ENCODE results near the gene SFTPA1.
"Not testable (repeated sequence)": the region's sequence is repeated elsewhere in the genome, so short reads cannot be mapped to it uniquely, and the experiment has no call there.

Gene SFTPA1

DNA sequence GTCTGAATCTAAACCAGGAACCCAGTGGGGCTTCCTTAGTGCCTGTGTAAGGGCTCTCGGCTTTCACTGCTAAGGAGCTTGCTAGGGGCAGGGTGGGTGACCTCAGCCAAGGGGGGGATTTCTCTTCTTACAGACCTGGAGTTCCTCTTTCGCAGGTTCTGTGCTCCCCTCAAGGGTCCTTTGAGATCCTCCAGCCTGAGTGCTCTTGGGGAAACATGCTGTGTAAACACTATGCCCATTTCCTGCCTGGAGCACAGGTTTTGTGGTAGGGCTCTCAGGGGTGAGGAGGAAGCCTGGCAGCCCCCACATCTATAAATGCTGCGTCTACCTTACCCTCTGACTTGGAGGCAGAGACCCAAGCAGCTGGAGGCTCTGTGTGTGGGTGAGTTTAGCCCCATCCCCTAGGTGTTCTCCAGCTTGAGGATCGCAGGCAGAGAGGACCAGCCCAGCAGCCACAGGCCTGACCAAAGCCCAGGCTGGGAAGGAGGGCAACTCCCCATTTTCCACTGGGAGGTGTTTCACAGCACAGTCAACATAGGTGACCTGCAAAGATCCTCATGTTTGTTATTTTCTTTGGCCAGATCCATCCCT is at the start of gene SFTPA1:
SFTPA1 (plus strand) TSS at position 339 of the 591 bp plus-strand sequence. CDS start 887 bp downstream, outside the sequence.
- no peak for DNase-seq (ENCODE audit: low spot score in 2 of 2)

DNA sequence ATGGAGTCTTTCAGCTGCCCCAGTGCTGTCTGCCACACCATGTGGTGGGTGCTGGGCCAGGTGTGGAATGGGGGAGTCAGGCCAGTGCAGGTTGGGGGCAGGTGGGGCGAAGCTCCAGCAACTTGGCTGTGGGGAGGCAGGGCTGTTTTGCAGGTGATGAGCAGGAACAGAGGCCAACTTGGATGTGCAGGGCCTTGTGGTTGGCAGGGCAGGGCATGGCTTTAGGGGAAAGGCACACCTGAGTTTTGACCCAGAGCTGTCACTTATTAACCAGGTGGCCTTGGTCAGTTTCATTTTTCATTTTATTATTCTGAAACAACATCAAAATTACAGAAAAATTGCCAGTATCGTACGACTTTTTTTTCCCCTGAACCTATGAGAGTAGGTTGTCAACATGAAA is 49.5 kb upstream of the SFTPA1 start:
- Mint-ChIP-seq H3K36me3 (no peaks in the 10 kb centered on the region), H3K4me3 (no peak overlapping the region), H3K4me1 (peaks cover 9% of the 10 kb centered on the region), H3K9me3 (no peaks in the 10 kb centered on the region), H3K27ac (no peak overlapping the region), H3K27me3 (peaks cover 23% of the 10 kb centered on the region)
- no peak for ATAC-seq (ENCODE audit: low read depth)
- no peak for DNase-seq (ENCODE audit: low spot score in 2 of 2)

More for the DNA sequence above, at the start of gene SFTPA1:
- Mint-ChIP-seq H3K27ac (no peak within 1 kb of the TSS), H3K4me1 (no peaks in the 10 kb centered on the region), H3K9me3 (no peaks in the 10 kb centered on the region), H3K4me3 (no peak within 1 kb of the TSS), H3K36me3 (no peaks in the 10 kb centered on the region), H3K27me3 (peaks cover 5% of the 10 kb centered on the region)
- no peak for ATAC-seq (ENCODE audit: low read depth)

DNA sequence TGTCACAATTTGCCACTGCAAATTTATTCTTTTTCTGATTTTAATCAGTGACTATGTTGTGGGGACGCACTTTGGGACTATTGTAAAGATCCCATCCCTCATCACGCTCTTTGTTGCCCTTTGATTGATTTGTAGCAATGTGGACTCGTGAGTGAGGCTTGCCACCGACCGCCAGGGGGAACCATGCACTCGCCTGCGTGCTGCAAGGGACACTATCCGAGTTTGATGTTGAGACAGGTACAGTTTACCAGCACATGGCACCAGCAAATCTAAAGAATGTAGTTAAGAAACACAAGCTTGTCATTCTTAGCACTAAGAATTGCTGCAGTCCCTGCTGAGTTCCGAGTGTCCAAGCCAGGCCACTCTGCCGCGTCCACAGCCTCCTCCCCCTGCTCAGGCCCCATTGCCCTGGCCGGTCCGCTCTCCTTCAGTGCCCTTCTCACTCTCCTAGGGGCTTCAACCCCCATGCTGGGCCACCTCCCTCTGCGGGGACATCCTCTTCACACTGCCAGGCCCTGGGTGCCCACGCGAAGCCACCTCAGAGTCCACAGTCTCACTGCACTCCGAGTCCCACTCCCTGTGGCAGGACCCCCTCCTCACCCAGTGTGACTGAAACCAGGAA is 48.5 kb upstream of the SFTPA1 start:
- H3K4me1 Mint-ChIP-seq, result peaks cover 9% of the 10 kb centered on the region
- peaks cover 27% of the 10 kb centered on the region for H3K27me3 Mint-ChIP-seq

DNA sequence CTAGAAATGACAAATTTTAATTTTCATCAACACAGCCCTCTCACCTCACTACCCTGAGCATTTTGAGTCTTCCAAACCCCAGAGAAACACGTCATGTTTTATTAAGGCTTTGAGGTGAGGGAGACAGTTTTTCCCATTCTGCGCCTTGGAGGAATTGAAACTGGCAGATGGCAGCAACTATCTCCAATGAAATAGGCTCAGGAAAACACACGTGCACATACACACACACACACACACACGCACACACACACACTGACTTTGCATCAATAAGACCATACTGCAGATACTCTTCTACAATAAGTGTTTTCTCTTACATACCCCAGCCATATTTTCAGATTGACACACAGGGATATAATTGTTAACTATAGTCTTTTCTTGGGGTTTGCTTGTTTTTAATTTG is 47.3 kb upstream of the SFTPA1 start:
- Mint-ChIP-seq H3K9me3 (no peaks in the 10 kb centered on the region), H3K36me3 (no peaks in the 10 kb centered on the region), H3K4me1 (peaks cover 9% of the 10 kb centered on the region), H3K4me3 (no peak overlapping the region), H3K27ac (no peak overlapping the region), H3K27me3 (peaks cover 24% of the 10 kb centered on the region)
- DNase-seq (ENCODE audit: low spot score in 2 of 2), result no peak
- no peak for ATAC-seq (ENCODE audit: low read depth)

More for the DNA sequence above, 48.5 kb upstream of the SFTPA1 start:
- H3K9me3 Mint-ChIP-seq, result no peaks in the 10 kb centered on the region
- peak; percentile 25 to 48 for DNase-seq (ENCODE audit: low spot score in 2 of 2)
- H3K36me3 Mint-ChIP-seq, result no peaks in the 10 kb centered on the region
- peak; percentile 72 for ATAC-seq (ENCODE audit: low read depth)
- peak overlapping the region; percentile 49 for H3K4me3 Mint-ChIP-seq
- H3K27ac Mint-ChIP-seq, result no peak overlapping the region

DNA sequence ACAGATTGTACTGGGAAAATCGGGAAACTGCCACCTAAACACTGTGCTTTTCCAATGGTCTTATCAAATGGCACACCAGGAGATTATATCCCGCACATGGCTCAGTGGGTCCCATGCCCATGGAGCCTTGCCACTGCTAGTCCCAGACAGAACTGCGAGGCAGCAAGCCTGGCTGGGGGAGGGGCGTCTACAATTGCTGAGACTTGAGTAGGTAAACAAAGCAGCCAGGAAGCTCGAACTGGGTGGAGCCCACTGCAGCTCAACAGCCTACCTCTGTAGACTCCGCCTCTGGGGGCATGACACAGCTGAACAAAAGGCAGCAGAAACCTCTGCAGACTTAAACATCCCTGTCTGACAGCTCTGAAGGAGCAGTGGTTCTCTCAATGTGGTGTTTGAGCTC is 40.1 kb upstream of the SFTPA1 start:
- peaks cover 28% of the 10 kb centered on the region for H3K27me3 Mint-ChIP-seq
- not testable (repeated sequence) for H3K4me3 Mint-ChIP-seq; H3K27ac Mint-ChIP-seq; H3K4me1 Mint-ChIP-seq; DNase-seq (ENCODE audit: low spot score in 2 of 2); H3K9me3 Mint-ChIP-seq; H3K36me3 Mint-ChIP-seq; ATAC-seq (ENCODE audit: low read depth)

DNA sequence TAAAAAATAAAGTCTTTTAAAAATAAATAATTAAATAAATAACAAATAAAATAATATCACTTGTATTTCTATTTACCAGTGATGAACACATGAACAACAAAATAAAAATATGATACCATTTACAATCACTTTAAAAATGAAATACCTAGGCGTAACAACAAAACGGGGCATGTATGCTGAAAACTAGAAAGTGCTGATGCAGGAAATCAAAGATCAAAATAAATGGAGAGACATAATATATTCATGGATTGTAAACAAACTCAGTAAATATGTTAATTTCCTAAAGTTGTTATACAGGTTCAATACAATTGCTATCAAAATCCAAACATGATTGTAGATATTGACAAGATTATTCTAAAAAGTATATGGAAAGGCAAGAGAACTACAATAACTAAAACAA is 31.4 kb upstream of the SFTPA1 start:
- ATAC-seq (ENCODE audit: low read depth), result no peak
- peaks cover 6% of the 10 kb centered on the region for H3K9me3 Mint-ChIP-seq
- H3K36me3 Mint-ChIP-seq, result peaks cover 3% of the 10 kb centered on the region

DNA sequence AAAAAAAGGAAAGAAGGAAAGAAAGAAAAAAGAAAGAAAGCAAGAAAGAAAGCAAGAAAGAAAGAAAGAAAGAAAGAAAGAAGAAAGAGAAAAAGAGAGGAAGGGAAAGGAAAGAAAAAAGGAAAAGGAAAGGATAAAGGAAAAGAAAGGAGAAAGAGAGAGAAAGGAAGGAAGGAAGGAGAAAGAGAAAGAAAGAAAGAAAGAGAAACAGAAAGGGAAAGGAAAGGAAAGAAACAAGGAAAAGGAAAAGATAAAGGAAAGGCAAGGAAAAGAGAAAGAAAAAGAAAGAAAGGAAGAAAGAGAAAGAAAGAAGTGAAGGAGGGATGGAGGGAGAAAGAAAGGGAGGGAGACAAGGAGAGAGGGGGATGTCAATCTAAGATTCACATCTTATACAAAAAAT is 29.7 kb upstream of the SFTPA1 start:
- Mint-ChIP-seq H3K36me3 (peaks cover 3% of the 10 kb centered on the region), H3K27me3 (peaks cover 13% of the 10 kb centered on the region), H3K4me3 (no peak overlapping the region), H3K27ac (no peak overlapping the region), H3K9me3 (peaks cover 6% of the 10 kb centered on the region), H3K4me1 (peaks cover 2% of the 10 kb centered on the region)
- DNase-seq (ENCODE audit: low spot score in 2 of 2) (no peak), ATAC-seq (ENCODE audit: low read depth) (no peak)

More for the DNA sequence above, 31.4 kb upstream of the SFTPA1 start:
- Mint-ChIP-seq H3K4me3 (no peak overlapping the region), H3K4me1 (peaks cover 2% of the 10 kb centered on the region), H3K27me3 (peaks cover 8% of the 10 kb centered on the region), H3K27ac (no peak overlapping the region)
- DNase-seq (ENCODE audit: low spot score in 2 of 2), result no peak

DNA sequence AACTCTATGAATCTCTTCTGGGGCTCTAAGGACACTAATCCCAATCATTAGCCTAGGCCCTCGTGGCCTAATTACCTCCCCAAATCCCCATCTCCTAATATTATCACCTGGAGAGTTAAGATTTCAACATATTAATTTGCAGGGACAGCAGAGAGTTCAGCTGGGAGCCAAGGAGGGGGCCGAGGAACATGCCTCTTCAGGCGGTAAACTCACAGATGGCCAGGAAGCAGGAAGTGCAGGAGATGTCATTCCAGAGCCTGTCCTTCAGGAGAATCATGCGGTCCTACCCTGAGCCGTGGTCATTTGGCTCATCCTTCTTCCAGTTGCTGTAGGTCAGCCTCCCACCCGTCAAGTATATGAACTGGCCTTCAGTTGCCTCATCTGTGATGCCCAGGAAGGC is 28.6 kb upstream of the SFTPA1 start:
- DNase-seq (ENCODE audit: low spot score in 2 of 2) (no peak), ATAC-seq (ENCODE audit: low read depth) (no peak)
- H3K27me3 Mint-ChIP-seq, result peaks cover 16% of the 10 kb centered on the region
- no peak overlapping the region for H3K4me3 Mint-ChIP-seq
- H3K9me3 Mint-ChIP-seq, result peaks cover 6% of the 10 kb centered on the region
- no peak overlapping the region for H3K27ac Mint-ChIP-seq
- peaks cover 2% of the 10 kb centered on the region for H3K4me1 Mint-ChIP-seq
- H3K36me3 Mint-ChIP-seq, result peaks cover 3% of the 10 kb centered on the region

DNA sequence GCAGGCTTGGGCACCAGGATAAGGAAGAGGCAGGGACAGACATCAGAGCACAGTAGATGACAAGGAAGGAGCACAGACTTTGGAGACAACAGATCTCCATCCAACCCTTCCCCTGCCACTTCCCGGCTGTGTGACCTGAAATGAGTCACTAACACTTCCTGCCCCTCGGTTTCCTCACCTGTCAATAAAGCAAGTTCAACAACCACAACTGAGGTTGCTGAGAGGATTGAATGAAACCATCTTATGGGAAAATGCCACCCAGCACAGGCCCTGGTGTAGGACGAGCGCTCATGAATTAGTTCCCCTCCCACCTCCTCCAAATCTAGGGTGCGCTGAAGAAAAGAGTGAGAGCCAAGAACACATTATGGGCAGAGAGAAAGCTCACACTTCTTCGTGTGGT is 27.8 kb upstream of the SFTPA1 start:
- H3K4me1 Mint-ChIP-seq; H3K9me3 Mint-ChIP-seq; H3K4me3 Mint-ChIP-seq; H3K27ac Mint-ChIP-seq; ATAC-seq (ENCODE audit: low read depth); H3K36me3 Mint-ChIP-seq; DNase-seq (ENCODE audit: low spot score in 2 of 2): not testable (repeated sequence)
- H3K27me3 Mint-ChIP-seq, result peaks cover 16% of the 10 kb centered on the region

DNA sequence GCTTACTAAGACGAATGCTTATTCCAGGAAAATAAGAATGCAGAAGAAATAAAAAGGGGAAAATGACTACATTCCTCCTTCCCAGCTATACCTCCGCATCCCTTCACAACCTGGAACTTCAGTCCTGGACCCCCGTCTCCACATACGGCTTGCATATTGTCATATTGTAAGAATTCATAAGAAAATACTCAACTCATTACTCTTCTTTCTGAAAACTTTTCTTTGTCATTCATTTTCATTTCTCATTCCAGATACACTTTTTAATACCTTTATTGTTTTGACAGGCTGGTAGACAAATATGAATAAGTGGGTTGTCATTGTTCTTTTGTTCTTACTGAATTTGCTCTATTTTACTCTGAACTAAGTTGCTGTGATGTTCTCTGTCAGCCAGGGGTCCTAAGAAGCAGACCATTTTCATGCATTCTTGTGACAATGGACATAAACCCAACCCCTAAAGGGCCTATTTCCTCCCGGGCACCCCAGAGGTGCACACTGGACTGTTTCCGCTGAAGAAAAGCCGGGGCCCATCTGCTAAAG is 27.2 kb upstream of the SFTPA1 start:
- H3K36me3 Mint-ChIP-seq, result peaks cover 3% of the 10 kb centered on the region

DNA sequence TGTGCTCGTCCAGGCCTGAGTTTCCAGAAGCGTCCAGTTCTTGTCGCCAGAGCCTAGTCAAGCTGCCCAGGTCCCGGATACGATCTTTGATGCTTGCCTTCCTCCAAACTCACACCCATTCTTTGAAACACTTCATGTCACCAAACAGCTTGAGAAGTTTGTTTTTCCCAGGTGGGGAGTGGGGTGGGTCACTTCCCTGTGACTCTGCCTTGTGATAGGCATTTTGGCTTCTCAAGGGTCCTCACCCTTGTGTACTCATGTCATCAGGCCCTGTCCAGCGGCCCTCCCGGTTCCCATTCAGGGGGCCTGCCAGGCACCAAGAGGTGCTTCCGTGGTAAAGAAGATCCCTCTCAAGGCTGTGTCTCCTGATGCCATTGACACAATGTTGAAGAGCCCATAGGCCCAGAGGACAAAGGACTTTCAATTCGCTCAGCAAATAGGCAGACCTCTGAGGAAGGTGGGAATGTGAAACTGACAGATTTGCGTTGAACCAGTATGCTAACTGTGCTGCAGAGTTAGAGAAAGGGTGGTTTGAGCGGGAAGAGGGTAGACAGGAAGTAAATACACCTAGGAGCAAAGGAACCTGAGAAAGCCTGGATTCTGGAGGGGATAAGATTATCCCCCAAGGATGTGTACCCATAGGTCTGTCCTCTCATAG is 24.7 kb upstream of the SFTPA1 start:
- H3K36me3 Mint-ChIP-seq, result no peaks in the 10 kb centered on the region
- H3K27me3 Mint-ChIP-seq, result peaks cover 16% of the 10 kb centered on the region
- DNase-seq (ENCODE audit: low spot score in 2 of 2) (no peak), ATAC-seq (ENCODE audit: low read depth) (no peak)
- H3K9me3 Mint-ChIP-seq, result peaks cover 1% of the 10 kb centered on the region
- no peaks in the 10 kb centered on the region for H3K4me1 Mint-ChIP-seq
- H3K4me3 Mint-ChIP-seq, result no peak overlapping the region
- no peak overlapping the region for H3K27ac Mint-ChIP-seq

More for the DNA sequence above, 27.2 kb upstream of the SFTPA1 start:
- no peak overlapping the region for H3K27ac Mint-ChIP-seq
- H3K4me3 Mint-ChIP-seq, result no peak overlapping the region
- H3K4me1 Mint-ChIP-seq, result peaks cover 2% of the 10 kb centered on the region
- H3K27me3 Mint-ChIP-seq, result peaks cover 16% of the 10 kb centered on the region
- ATAC-seq (ENCODE audit: low read depth), result no peak
- H3K9me3 Mint-ChIP-seq, result peaks cover 6% of the 10 kb centered on the region
- no peak for DNase-seq (ENCODE audit: low spot score in 2 of 2)

DNA sequence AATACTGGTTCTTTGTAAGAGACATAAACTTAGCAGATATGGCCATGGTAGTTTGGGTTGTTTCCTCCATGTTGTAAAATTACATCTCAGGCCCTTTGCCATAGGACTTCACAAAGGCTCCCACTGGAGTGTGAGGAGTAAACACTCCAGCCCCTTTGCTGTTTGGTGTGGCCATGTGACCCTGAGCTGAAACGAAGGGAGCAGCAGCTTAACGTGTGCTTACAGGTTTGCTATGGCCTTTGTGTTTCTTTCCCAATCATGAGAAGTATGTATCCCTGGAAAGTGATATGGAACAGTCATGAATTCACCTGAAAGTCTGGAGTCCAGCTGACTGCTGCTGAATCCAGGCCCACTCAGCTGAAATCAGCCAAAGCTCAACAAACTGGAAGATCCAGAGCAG is 23.8 kb upstream of the SFTPA1 start:
- Mint-ChIP-seq H3K27ac (no peak overlapping the region), H3K4me3 (no peak overlapping the region)

DNA sequence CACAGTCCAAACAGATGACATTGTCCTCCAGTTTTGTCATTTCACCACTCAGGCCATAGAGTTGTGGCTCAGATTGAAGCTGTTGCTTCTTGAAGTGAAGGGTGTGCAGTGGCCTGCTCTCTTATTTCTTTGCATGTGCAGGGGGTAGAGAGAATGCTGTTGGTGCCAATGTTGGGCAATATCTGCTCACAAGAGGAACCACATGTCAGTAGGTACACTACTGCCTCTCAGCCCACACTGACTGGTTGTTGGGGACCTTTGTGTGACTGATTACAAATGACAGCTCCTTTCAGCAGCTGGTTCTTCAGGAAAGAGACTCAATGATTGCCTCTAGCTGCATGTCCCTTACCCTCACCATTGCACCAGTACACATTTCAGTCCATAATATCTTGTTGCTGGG is 21.9 kb upstream of the SFTPA1 start:
- Mint-ChIP-seq H3K9me3 (no peaks in the 10 kb centered on the region), H3K4me3 (no peak overlapping the region), H3K27ac (no peak overlapping the region), H3K27me3 (peaks cover 16% of the 10 kb centered on the region), H3K4me1 (no peaks in the 10 kb centered on the region), H3K36me3 (no peaks in the 10 kb centered on the region)
- DNase-seq (ENCODE audit: low spot score in 2 of 2) (no peak), ATAC-seq (ENCODE audit: low read depth) (no peak)

More for the DNA sequence above, 23.8 kb upstream of the SFTPA1 start:
- no peaks in the 10 kb centered on the region for H3K36me3 Mint-ChIP-seq
- H3K27me3 Mint-ChIP-seq, result peaks cover 14% of the 10 kb centered on the region
- no peak for ATAC-seq (ENCODE audit: low read depth)
- H3K4me1 Mint-ChIP-seq, result no peaks in the 10 kb centered on the region
- DNase-seq (ENCODE audit: low spot score in 2 of 2), result no peak
- no peaks in the 10 kb centered on the region for H3K9me3 Mint-ChIP-seq

DNA sequence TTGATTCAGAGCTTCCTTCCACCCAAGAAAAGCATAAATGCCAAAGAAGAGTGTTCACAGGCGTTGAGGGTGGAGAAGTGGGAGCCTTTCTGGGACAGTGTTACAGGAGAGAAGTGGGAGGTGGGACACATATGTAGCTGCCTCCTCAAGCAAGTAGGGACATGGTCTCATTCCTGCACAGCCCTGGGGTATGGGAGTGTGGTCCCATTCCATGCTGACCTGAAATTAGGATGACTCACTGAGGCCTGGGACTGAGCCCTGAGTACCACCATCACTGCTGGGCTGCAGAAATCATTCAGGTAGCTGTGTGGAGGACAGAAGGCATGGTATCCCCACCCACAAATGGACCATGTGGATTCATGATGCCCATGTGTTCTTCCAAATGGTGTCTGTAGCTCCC is 17.4 kb upstream of the SFTPA1 start:
- ATAC-seq (ENCODE audit: low read depth), result no peak
- no peak overlapping the region for H3K4me3 Mint-ChIP-seq
- H3K27me3 Mint-ChIP-seq, result peaks cover 16% of the 10 kb centered on the region

More for the DNA sequence above, 17.4 kb upstream of the SFTPA1 start:
- peaks cover 10% of the 10 kb centered on the region for H3K9me3 Mint-ChIP-seq
- H3K4me1 Mint-ChIP-seq, result no peaks in the 10 kb centered on the region
- no peak for DNase-seq (ENCODE audit: low spot score in 2 of 2)
- no peak overlapping the region for H3K27ac Mint-ChIP-seq
- H3K36me3 Mint-ChIP-seq, result peaks cover 7% of the 10 kb centered on the region
